ENCODE results near the gene KCNH4.

DNA sequence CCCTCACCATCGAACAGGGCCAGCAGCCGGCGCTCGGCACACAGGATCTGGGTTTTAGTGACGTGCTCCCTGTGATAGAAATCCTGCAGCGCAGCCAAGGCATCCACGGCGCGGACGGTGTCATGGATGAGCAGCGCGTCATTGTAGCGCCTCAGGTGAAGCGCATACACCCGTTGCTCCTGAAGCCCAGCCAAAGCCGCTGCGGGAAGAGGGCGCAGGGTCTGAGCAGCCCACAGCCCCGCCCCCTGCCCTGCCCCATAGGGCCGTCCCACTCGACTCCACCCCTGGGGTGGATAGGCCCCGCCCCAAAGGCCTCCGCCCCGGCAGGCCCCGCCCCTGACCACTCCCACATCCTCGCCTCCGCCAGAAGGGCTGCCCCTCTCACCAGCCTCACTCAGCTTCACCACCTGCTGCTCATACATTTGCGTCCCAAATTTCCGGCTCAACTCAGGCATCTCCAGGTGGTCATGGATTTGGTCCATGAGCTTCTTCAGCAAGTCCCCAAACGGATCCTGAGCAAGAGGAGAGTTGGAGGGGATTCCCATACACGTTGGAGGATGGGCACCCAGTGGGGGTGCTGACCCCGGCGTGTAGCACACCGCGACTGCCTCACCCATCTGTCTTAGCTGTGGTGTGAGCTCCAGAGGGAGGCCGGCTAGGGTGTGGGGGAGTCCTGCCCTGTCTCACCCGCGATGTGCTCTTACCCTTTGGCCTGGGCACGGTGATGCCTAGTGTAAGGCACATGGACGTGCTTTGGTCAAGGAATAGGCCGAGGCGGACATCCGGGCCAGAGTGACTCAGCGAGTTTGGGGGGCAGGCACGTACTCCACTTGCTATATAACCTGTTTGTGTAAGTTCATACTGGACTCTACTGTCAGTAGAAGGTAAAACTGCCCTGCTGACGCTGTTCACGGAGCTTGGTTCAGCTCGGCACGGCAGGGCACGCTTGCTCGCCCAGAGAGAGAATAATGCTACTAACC lies 73.1 kb downstream of the KCNH4 start:
- TF ChIP-seq, protein P1, sequence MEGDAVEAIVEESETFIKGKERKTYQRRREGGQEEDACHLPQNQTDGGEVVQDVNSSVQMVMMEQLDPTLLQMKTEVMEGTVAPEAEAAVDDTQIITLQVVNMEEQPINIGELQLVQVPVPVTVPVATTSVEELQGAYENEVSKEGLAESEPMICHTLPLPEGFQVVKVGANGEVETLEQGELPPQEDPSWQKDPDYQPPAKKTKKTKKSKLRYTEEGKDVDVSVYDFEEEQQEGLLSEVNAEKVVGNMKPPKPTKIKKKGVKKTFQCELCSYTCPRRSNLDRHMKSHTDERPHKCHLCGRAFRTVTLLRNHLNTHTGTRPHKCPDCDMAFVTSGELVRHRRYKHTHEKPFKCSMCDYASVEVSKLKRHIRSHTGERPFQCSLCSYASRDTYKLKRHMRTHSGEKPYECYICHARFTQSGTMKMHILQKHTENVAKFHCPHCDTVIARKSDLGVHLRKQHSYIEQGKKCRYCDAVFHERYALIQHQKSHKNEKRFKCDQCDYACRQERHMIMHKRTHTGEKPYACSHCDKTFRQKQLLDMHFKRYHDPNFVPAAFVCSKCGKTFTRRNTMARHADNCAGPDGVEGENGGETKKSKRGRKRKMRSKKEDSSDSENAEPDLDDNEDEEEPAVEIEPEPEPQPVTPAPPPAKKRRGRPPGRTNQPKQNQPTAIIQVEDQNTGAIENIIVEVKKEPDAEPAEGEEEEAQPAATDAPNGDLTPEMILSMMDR (conservative IDR thresholded peaks at IDR 0.05): no peak
- TF ChIP-seq ZFX (IDR thresholded peaks at IDR 0.05): no peak

Data from C4-2B (cell line).